ENCODE measurements around the gene DAD1. TPM values are rescaled to one million over a fixed set of nuclear protein-coding genes. Genes with fewer than 3 reads are reported as not detected.

The DAD1 gene
- total and polyA plus RNA-seq, 2 donors from 2014 or later = 205 to 523 TPM

DNA sequence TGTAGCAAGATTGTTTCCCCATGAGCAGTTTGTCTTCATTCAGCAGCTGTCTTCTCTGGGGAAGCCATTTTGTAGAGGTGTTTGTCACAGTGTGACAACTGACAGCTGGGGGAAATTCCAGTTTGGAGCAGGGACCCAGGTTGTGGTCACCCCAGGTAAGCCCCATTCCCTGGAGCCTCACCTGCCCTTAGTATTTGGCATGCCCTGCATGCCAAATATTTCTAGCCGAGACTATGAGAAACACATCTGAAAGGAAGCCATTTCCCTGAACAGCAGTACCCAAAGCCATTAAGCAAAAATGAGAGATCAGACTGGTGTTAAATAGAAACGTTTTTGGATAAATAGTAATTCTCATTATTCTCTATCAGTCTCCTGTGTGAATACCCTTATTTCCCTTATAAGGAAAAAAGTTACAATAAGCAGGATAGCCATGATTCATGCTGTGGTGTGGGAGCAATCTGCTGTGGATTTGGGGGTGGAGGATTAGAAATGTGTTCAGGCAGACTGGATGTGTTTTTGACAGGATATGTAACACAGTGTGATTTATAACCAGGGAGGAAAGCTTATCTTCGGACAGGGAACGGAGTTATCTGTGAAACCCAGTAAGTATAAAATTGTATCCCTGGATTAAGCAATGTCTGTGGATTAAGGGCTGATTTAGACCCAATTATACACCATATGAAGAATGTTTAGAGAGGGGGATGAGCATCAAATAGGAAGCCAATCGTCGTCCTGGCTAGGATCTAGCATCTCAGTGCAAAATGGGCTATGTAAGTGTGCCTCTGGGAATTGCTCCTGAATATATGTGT, 68.9 kb downstream of the DAD1 start:
- no peaks in the 10 kb centered on the region for H3K27me3 ChIP-seq (ENCODE audit: control insufficient read depth, insufficient read depth, low read length)
- no peak overlapping the region for H3K9ac ChIP-seq (ENCODE audit: low read length in 3 of 3)
- H3K9me3 ChIP-seq (ENCODE audit: control insufficient read depth in 2 of 3, insufficient read depth in 1 of 3, low read length in 3 of 3) = no peaks in the 10 kb centered on the region
- peak overlapping the region in 1 of 2 donors; percentile 75 for H3K27ac ChIP-seq (ENCODE audit: low read depth in 2 of 2, low read length in 2 of 2)
- FAIRE-seq (no peak), DNase-seq (no peak)
- intact Hi-C loops (cut with DNase I) = no loop called here
- peaks cover 12 to 43% (median 21%) of the 10 kb centered on the region in 3 donors for H3K4me1 ChIP-seq (ENCODE audit: control insufficient read depth in 2 of 3, insufficient read depth in 2 of 3, low read depth in 1 of 3, low read length in 3 of 3)
- TF ChIP-seq, protein P1, sequence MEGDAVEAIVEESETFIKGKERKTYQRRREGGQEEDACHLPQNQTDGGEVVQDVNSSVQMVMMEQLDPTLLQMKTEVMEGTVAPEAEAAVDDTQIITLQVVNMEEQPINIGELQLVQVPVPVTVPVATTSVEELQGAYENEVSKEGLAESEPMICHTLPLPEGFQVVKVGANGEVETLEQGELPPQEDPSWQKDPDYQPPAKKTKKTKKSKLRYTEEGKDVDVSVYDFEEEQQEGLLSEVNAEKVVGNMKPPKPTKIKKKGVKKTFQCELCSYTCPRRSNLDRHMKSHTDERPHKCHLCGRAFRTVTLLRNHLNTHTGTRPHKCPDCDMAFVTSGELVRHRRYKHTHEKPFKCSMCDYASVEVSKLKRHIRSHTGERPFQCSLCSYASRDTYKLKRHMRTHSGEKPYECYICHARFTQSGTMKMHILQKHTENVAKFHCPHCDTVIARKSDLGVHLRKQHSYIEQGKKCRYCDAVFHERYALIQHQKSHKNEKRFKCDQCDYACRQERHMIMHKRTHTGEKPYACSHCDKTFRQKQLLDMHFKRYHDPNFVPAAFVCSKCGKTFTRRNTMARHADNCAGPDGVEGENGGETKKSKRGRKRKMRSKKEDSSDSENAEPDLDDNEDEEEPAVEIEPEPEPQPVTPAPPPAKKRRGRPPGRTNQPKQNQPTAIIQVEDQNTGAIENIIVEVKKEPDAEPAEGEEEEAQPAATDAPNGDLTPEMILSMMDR (IDR thresholded peaks at IDR 0.05; ENCODE audit: borderline replicate concordance, extremely low read depth, insufficient read depth) = no peak
- no peaks in the 10 kb centered on the region for H3K36me3 ChIP-seq (ENCODE audit: control insufficient read depth in 2 of 3, insufficient read depth in 3 of 3, low read length in 3 of 3)
- no peak overlapping the region for H3K4me3 ChIP-seq (ENCODE audit: low read length in 3 of 3)

DNA sequence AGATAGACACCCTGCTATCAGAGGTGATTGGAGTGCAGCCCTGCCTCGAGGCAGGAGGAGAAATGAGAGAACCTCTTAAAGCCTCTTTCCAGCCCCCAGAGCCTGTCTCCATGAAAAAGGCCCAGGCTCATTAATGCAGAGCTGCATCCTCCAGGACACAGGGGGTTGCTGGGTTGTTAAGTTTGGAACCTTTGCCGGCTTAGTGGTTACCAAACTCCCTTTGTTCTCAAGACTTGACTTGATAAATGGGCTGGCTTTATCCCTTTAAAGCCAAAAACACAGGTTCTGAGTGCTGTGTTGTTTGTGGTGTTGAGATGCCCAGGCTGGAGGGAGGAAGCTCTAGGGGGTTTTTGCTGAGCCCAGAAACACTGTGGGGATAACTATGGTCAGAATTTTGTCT, 71.0 kb downstream of the DAD1 start:
- Histone ChIP-seq H3K9me3 (ENCODE audit: control insufficient read depth in 2 of 3, insufficient read depth in 1 of 3, low read length in 3 of 3) (no peaks in the 10 kb centered on the region), H3K27ac (ENCODE audit: low read depth in 2 of 2, low read length in 2 of 2) (peak overlapping the region in 1 of 2 donors; percentile 41), H3K4me3 (ENCODE audit: low read length in 3 of 3) (no peak overlapping the region), H3K27me3 (ENCODE audit: control insufficient read depth, insufficient read depth, low read length) (no peaks in the 10 kb centered on the region), H3K9ac (ENCODE audit: low read length in 3 of 3) (no peak overlapping the region), H3K36me3 (ENCODE audit: control insufficient read depth in 2 of 3, insufficient read depth in 3 of 3, low read length in 3 of 3) (no peaks in the 10 kb centered on the region), H3K4me1 (ENCODE audit: control insufficient read depth in 2 of 3, insufficient read depth in 2 of 3, low read depth in 1 of 3, low read length in 3 of 3) (peaks cover 18 to 45% (median 29%) of the 10 kb centered on the region in 3 donors)
- DNase-seq (no peak), FAIRE-seq (no peak)
- intact Hi-C loops (cut with DNase I) = no loop called here
- TF ChIP-seq, protein P1 (IDR thresholded peaks at IDR 0.05; ENCODE audit: borderline replicate concordance, extremely low read depth, insufficient read depth) = no peak

DNA sequence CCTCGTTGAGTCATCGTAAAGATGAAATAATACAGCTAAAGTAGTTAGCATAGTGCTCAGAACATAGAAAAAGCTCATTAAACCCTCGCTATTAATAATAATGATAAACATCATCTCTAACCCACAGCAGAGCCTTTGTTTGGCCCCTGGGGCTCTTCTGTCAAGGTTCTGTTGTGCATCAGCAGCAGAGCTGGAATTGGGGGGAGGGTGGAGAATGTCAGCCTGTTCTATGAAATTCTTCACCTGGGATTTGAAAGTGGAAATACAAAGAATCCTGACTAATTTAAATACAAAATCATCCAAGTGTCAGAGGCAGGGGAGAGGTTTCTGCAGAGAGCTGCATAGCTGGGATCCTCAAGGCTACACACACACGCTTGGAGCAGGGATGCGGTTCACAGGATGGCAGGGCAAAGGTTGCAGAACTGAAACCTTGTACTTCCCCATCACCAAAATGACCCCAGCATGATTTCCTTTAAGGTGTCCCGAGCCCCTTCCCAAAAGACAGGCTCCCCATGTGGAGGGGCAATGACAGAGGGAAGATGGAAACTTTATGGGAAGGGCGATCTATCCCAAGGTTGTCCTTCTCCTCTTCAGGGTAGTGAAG, 71.8 kb downstream of the DAD1 start:
- DNase-seq (no peak), FAIRE-seq (no peak)
- peaks cover 18 to 43% (median 34%) of the 10 kb centered on the region in 3 donors for H3K4me1 ChIP-seq (ENCODE audit: control insufficient read depth in 2 of 3, insufficient read depth in 2 of 3, low read depth in 1 of 3, low read length in 3 of 3)
- H3K27ac ChIP-seq (ENCODE audit: low read depth in 2 of 2, low read length in 2 of 2) = no peak overlapping the region
- H3K9me3 ChIP-seq (ENCODE audit: control insufficient read depth in 2 of 3, insufficient read depth in 1 of 3, low read length in 3 of 3) = no peaks in the 10 kb centered on the region
- intact Hi-C loops (cut with DNase I) = no loop called here
- H3K4me3 ChIP-seq (ENCODE audit: low read length in 3 of 3) = no peak overlapping the region
- H3K9ac ChIP-seq (ENCODE audit: low read length in 3 of 3) = no peak overlapping the region
- H3K36me3 ChIP-seq (ENCODE audit: control insufficient read depth in 2 of 3, insufficient read depth in 3 of 3, low read length in 3 of 3) = no peaks in the 10 kb centered on the region
- H3K27me3 ChIP-seq (ENCODE audit: control insufficient read depth, insufficient read depth, low read length) = no peaks in the 10 kb centered on the region
- TF ChIP-seq, protein P1 (IDR thresholded peaks at IDR 0.05; ENCODE audit: borderline replicate concordance, extremely low read depth, insufficient read depth) = no peak

Measured in kidney (tissue), 14 donors.